Measurements from ENCODE around the gene CCDC180. TPM values are rescaled to one million over a fixed set of nuclear protein-coding genes. Genes with fewer than 3 reads are reported as not detected.
A peak's percentile ranks its signal among the peaks of the same experiment; 100 is the strongest.
"Not testable (repeated sequence)": the region's sequence is repeated elsewhere in the genome, so short reads cannot be mapped to it uniquely, and the experiment has no call there.

The CCDC180 gene
- total RNA-seq, 2 experiments from 2014 or later = 2.6 to 4.6 TPM

GRCh38 chr9:97314503-97314902, 7.0 kb downstream of the CCDC180 start:
- H3K27me3 Mint-ChIP-seq = no peaks in the 10 kb centered on the region
- H3K27ac Mint-ChIP-seq = no peak overlapping the region
- H3K36me3 Mint-ChIP-seq (ENCODE audit: low read depth) = peaks cover 2% of the 10 kb centered on the region
- POLR2A ChIA-PET = no interaction called here
- H3K9me3 Mint-ChIP-seq = no peaks in the 10 kb centered on the region
- CTCF ChIA-PET = no interaction called here
- DNase-seq = no peak
- no peak overlapping the region for H3K4me3 Mint-ChIP-seq
- peaks cover 8% of the 10 kb centered on the region for H3K4me1 Mint-ChIP-seq

GRCh38 chr9:97315550-97315949, 8.1 kb downstream of the CCDC180 start:
- ChIA-PET POLR2A (no interaction called here), CTCF (no interaction called here)
- Mint-ChIP-seq H3K27me3 (no peaks in the 10 kb centered on the region), H3K4me3 (no peak overlapping the region), H3K4me1 (peaks cover 11% of the 10 kb centered on the region), H3K27ac (no peak overlapping the region), H3K36me3 (ENCODE audit: low read depth) (peaks cover 3% of the 10 kb centered on the region), H3K9me3 (no peaks in the 10 kb centered on the region)
- DNase-seq = no peak

- no peak for DNase-seq
- Mint-ChIP-seq H3K27me3 (no peaks in the 10 kb centered on the region), H3K27ac (no peak overlapping the region), H3K4me1 (peaks cover 11% of the 10 kb centered on the region), H3K36me3 (ENCODE audit: low read depth) (peaks cover 3% of the 10 kb centered on the region), H3K4me3 (no peak overlapping the region), H3K9me3 (no peaks in the 10 kb centered on the region)
- ChIA-PET CTCF (no interaction called here), POLR2A (no interaction called here)
Observed at GRCh38 chr9:97316904-97317303, 9.4 kb downstream of the CCDC180 start.

- H3K4me3 Mint-ChIP-seq = no peak overlapping the region
- ChIA-PET CTCF (interaction anchor here (1.2 kb wide), 1 partner anchor 9 kb away, joined by 3 read pairs; no protein-coding TSS in a partner anchor), POLR2A (no interaction called here)
- no peaks in the 10 kb centered on the region for H3K27me3 Mint-ChIP-seq
- peaks cover 11% of the 10 kb centered on the region for H3K4me1 Mint-ChIP-seq
- H3K36me3 Mint-ChIP-seq (ENCODE audit: low read depth) = peaks cover 3% of the 10 kb centered on the region
- no peaks in the 10 kb centered on the region for H3K9me3 Mint-ChIP-seq
- no peak for DNase-seq
- H3K27ac Mint-ChIP-seq = no peak overlapping the region
Observed at GRCh38 chr9:97318433-97318832, 11.0 kb downstream of the CCDC180 start.

GRCh38 chr9:97319395-97319794, 11.9 kb downstream of the CCDC180 start:
- Mint-ChIP-seq H3K9me3 (no peaks in the 10 kb centered on the region), H3K4me1 (peaks cover 11% of the 10 kb centered on the region), H3K36me3 (ENCODE audit: low read depth) (peaks cover 3% of the 10 kb centered on the region), H3K4me3 (no peak overlapping the region), H3K27me3 (no peaks in the 10 kb centered on the region), H3K27ac (no peak overlapping the region)
- ChIA-PET POLR2A (no interaction called here), CTCF (interaction anchor here (0.6 kb wide), 1 partner anchor 1166 kb away, joined by 3 read pairs; no protein-coding TSS in a partner anchor)
- DNase-seq = no peak

GRCh38 chr9:97320080-97320642, 12.7 kb downstream of the CCDC180 start:
- Mint-ChIP-seq H3K27me3 (no peaks in the 10 kb centered on the region), H3K4me3 (no peak overlapping the region), H3K27ac (no peak overlapping the region), H3K36me3 (ENCODE audit: low read depth) (peaks cover 3% of the 10 kb centered on the region), H3K4me1 (peaks cover 11% of the 10 kb centered on the region), H3K9me3 (no peaks in the 10 kb centered on the region)
- ChIA-PET POLR2A (no interaction called here), CTCF (interaction anchor here (0.6 to 0.7 kb wide), 2 partner anchors 64 to 1165 kb away, joined by 3 read pairs; no protein-coding TSS in a partner anchor)
- no peak for DNase-seq

GRCh38 chr9:97321251-97321650, 13.8 kb downstream of the CCDC180 start:
- CTCF ChIA-PET = no interaction called here
- no peak overlapping the region for H3K27ac Mint-ChIP-seq
- POLR2A ChIA-PET = no interaction called here

GRCh38 chr9:97321691-97322090, 14.2 kb downstream of the CCDC180 start:
- POLR2A ChIA-PET = no interaction called here
- CTCF ChIA-PET = interaction anchor here (1.4 kb wide), 1 partner anchor 19 kb away, joined by 4 read pairs; no protein-coding TSS in a partner anchor
- Mint-ChIP-seq H3K4me1 (peaks cover 11% of the 10 kb centered on the region), H3K27ac (peak overlapping the region; percentile 7), H3K36me3 (ENCODE audit: low read depth) (peaks cover 3% of the 10 kb centered on the region), H3K27me3 (no peaks in the 10 kb centered on the region), H3K4me3 (no peak overlapping the region), H3K9me3 (no peaks in the 10 kb centered on the region)
- DNase-seq = no peak

More at GRCh38 chr9:97321251-97321650, 13.8 kb downstream of the CCDC180 start:
- no peak for DNase-seq
- Mint-ChIP-seq H3K36me3 (ENCODE audit: low read depth) (peaks cover 3% of the 10 kb centered on the region), H3K27me3 (no peaks in the 10 kb centered on the region), H3K9me3 (no peaks in the 10 kb centered on the region), H3K4me3 (no peak overlapping the region), H3K4me1 (peaks cover 11% of the 10 kb centered on the region)

GRCh38 chr9:97322105-97322504, 14.6 kb downstream of the CCDC180 start:
- H3K4me3 Mint-ChIP-seq = no peak overlapping the region
- no peak for DNase-seq
- peaks cover 11% of the 10 kb centered on the region for H3K4me1 Mint-ChIP-seq
- no peaks in the 10 kb centered on the region for H3K27me3 Mint-ChIP-seq
- ChIA-PET CTCF (interaction anchor here (1.4 kb wide), 1 partner anchor 19 kb away, joined by 4 read pairs; no protein-coding TSS in a partner anchor), POLR2A (no interaction called here)
- no peak overlapping the region for H3K27ac Mint-ChIP-seq
- H3K36me3 Mint-ChIP-seq (ENCODE audit: low read depth) = peaks cover 3% of the 10 kb centered on the region
- no peaks in the 10 kb centered on the region for H3K9me3 Mint-ChIP-seq

- Mint-ChIP-seq H3K27ac (no peak overlapping the region), H3K9me3 (no peaks in the 10 kb centered on the region), H3K27me3 (no peaks in the 10 kb centered on the region), H3K36me3 (ENCODE audit: low read depth) (no peaks in the 10 kb centered on the region), H3K4me3 (no peak overlapping the region), H3K4me1 (peaks cover under 1% of the 10 kb centered on the region)
- POLR2A ChIA-PET = no interaction called here
- CTCF ChIA-PET = no interaction called here
- no peak for DNase-seq
Observed at GRCh38 chr9:97324954-97325353, 17.5 kb downstream of the CCDC180 start.

- no peaks in the 10 kb centered on the region for H3K4me1 Mint-ChIP-seq
- POLR2A ChIA-PET = no interaction called here
- H3K9me3 Mint-ChIP-seq = peaks cover 3% of the 10 kb centered on the region
- CTCF ChIA-PET = interaction anchor here (1.1 kb wide), 1 partner anchor 10 kb away, joined by 3 read pairs; no protein-coding TSS in a partner anchor
- no peak overlapping the region for H3K27ac Mint-ChIP-seq
- no peaks in the 10 kb centered on the region for H3K27me3 Mint-ChIP-seq
- no peaks in the 10 kb centered on the region for H3K36me3 Mint-ChIP-seq (ENCODE audit: low read depth)
- H3K4me3 Mint-ChIP-seq = no peak overlapping the region
- DNase-seq = no peak
Observed at GRCh38 chr9:97327562-97327961, 20.1 kb downstream of the CCDC180 start.

GRCh38 chr9:97332993-97333392, 25.5 kb downstream of the CCDC180 start:
- CTCF ChIA-PET = interaction anchor here (0.7 kb wide), 1 partner anchor 610 kb away, joined by 3 read pairs; no protein-coding TSS in a partner anchor
- POLR2A ChIA-PET = no interaction called here

GRCh38 chr9:97335622-97336021, 28.2 kb downstream of the CCDC180 start:
- H3K27ac Mint-ChIP-seq, H3K27me3 Mint-ChIP-seq, POLR2A ChIA-PET, DNase-seq, CTCF ChIA-PET, H3K4me3 Mint-ChIP-seq, H3K4me1 Mint-ChIP-seq: not testable (repeated sequence)
- Mint-ChIP-seq H3K36me3 (ENCODE audit: low read depth) (peaks cover 15% of the 10 kb centered on the region), H3K9me3 (peaks cover 16% of the 10 kb centered on the region)

More at GRCh38 chr9:97332993-97333392, 25.5 kb downstream of the CCDC180 start:
- Mint-ChIP-seq H3K27ac (no peak overlapping the region), H3K4me1 (no peaks in the 10 kb centered on the region), H3K4me3 (no peak overlapping the region), H3K9me3 (peaks cover 7% of the 10 kb centered on the region), H3K36me3 (ENCODE audit: low read depth) (peaks cover 13% of the 10 kb centered on the region), H3K27me3 (no peaks in the 10 kb centered on the region)
- no peak for DNase-seq

- Mint-ChIP-seq H3K27me3 (no peaks in the 10 kb centered on the region), H3K36me3 (ENCODE audit: low read depth) (no peaks in the 10 kb centered on the region), H3K4me3 (no peak overlapping the region), H3K27ac (no peak overlapping the region), H3K4me1 (no peaks in the 10 kb centered on the region), H3K9me3 (no peaks in the 10 kb centered on the region)
- ChIA-PET CTCF (no interaction called here), POLR2A (no interaction called here)
- DNase-seq = no peak
Observed at GRCh38 chr9:97348871-97349270, 41.4 kb downstream of the CCDC180 start.
